GM18870 (cell line): ENCODE results near the gene HSPA5.
"Not testable (repeated sequence)": the region's sequence is repeated elsewhere in the genome, so short reads cannot be mapped to it uniquely, and the experiment has no call there.

ENCODE experiments used
- ATAC-seq: cut with Tn5 transposase; IDR thresholded peaks from one replicate; pipeline ENCODE4 v1.9.1; 2021; ENCODE audit warnings: moderate library complexity; ENCODE audit not compliant: unreplicated experiment

The HSPA5 gene

DNA sequence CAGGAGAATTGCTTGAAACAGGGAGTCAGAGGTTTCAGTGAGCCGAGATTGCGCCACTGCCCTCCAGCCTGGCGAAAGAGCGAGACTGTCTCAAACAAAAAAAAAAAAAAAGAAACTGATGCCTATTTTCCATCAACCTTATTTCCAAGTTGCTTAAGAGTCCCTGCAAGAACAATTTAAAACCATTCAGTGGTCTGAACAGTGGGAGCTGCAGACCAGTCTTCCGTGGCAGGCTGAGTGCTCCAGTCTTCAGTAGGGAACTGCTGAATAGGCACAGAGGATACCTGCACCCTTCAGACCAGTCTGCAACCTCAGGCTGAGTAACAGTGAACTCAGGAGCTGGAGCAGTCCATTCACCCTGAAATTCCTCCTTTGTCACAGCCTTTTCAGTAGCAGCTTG, 46.7 kb downstream of the HSPA5 start:
- ATAC-seq, result not testable (repeated sequence)

DNA sequence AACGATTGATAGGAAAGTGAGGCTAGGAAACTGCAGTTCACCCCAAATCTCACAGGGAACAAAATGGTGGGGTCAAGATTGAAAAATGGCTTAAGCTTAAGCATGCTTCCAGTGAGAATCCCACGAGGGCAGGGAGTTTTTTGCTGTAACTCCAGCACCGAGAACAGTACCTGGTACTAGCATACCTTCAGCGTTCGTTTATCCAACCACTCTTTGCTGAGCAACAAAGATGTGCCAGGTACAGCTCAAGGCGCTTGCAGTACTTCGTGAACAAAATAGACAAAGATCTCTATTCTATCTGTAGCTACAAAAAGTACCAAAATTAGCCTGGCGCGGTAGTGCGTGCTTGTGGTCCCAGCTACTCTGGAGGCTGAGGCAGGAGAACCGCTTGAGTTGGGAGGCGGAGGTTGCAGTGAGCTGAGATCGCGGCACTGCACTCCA, 50.8 kb downstream of the HSPA5 start:
- ATAC-seq, result no peak

DNA sequence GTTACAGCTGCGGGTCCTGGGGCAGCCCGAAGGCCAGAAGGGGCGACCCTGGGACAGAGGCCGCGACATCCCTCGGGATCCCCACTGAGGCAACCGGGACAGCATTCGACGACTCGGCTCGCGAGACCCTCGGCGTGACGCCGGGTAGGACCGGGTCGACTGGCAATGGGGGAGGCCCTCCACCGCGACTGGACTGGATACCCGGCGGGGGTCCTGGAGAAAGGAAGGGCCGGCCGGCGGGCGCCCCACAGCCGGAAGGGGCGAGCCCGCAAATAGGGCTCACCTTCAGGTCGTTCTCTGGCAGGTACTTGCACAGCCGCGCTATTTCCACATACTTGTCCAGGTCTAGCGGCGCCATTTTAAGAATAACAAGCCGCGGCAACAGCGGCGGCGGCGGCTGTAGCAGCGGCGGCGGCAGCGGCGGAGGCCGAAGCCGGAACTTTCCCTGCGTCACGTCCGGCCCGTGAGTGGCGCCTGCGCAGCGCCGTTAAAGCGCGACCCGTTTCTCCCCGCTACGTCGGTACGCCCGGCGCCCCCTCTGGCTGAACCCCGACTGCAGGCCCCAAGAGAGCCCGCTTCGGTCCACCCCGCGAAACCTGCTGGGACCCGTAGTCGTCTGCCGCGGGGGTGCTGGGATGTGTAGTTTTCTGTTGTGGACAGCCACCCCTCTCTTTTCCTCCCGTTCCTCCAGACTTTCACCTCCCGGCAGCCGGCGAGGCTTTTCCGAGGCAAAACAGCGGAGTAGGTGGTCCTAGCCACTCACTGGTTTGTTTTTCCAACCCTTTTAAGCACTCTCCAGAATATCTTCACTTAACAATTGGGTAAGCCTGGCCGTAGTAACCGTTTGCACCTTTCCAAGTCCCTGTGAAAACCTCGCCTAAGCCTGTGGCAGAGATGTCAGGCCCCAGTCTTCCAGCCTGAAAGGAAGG, 51.5 kb downstream of the HSPA5 start, which contains the start of gene PPP6C:
Gene PPP6C (minus strand): TSS at position 443 of the 929 bp plus-strand sequence. CDS start 85 bp downstream, at position 358.
- peak; percentile 84 for ATAC-seq

DNA sequence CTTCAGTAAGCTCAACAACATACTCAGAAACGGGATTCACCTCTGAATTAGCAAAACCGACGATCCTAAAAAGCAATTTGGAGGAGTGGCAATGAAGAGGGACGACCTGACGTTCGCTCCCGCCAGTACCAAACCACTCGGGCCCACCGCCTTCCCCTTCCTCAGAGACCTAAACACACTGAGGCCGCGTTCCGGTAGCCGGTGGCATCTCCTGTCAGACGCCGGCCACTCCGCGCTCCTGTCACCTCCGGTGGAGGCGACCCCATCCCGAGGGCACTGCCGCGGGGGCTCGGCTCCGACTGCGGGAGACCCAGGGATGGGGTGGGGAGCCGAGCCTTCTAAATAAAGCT, 52.2 kb downstream of the HSPA5 start:
- ATAC-seq, result peak; percentile 15
